Heart right ventricle (tissue), 16 donors: Measurements from ENCODE around the gene RSPRY1. TPM values are rescaled to one million over a fixed set of nuclear protein-coding genes. Genes with fewer than 3 reads are reported as not detected.

Source experiments
- ATAC-seq, 8 donors: fragments of 200-7000 bp; cut with Tn5 transposase; one replicate each; pipeline ENCODE4 v1.9.1; 2020; ENCODE audit warnings: mild to moderate bottlenecking in 8 of 8, moderate library complexity in 8 of 8, moderate number of reproducible peaks in 1 of 8
- DNase-seq, 2 donors: peaks; one replicate each; pipeline ENCODE4 v3.0.0-alpha.2; 2020
- H3K27ac ChIP-seq, 10 donors: fragments of 200-600 bp; sonication (generic) in 2 of 10; one replicate each; pipeline versions ENCODE4 v1.5.0 to v1.8.0; 2020 to 2022; ENCODE audit warnings: mild to moderate bottlenecking in 3 of 10
- H3K27me3 ChIP-seq, 7 donors: fragments of 200-600 bp; one replicate each; pipeline ENCODE4 v1.8.0; 2021 to 2022; ENCODE audit warnings: mild to moderate bottlenecking in 2 of 7
- H3K36me3 ChIP-seq, 9 donors: fragments of 200-600 bp; sonication (generic) in 1 of 9; one replicate each; pipeline versions ENCODE4 v1.5.0 to v1.8.0; 2020 to 2022; ENCODE audit warnings: mild to moderate bottlenecking in 2 of 9
- H3K4me1 ChIP-seq, 9 donors: fragments of 200-600 bp; sonication (generic) in 1 of 9; one replicate each; pipeline versions ENCODE4 v1.5.0 to v1.8.0; 2020 to 2022; ENCODE audit warnings: mild to moderate bottlenecking in 4 of 9
- H3K4me3 ChIP-seq, 10 donors: fragments of 200-600 bp; sonication (generic) in 2 of 10; one replicate each; pipeline versions ENCODE4 v1.5.0 to v1.8.0; 2020 to 2022; ENCODE audit warnings: mild to moderate bottlenecking in 7 of 10, moderate library complexity in 2 of 10
- H3K9me3 ChIP-seq, 11 donors: fragments of 200-600 bp in 10 of 11; sonication (generic) in 2 of 11; one replicate each; pipeline versions ENCODE4 v1.5.0 to v1.8.0; 2013 to 2022; ENCODE audit warnings: mild to moderate bottlenecking in 2 of 11, control low read depth in 1 of 11, moderate library complexity in 1 of 11
- CTCF ChIP-seq, 9 donors: fragments of 200-600 bp; sonication (generic) in 2 of 9; IDR thresholded peaks; one replicate each; pipeline versions ENCODE4 v1.5.0 to v1.8.0; 2021 to 2022; ENCODE audit warnings: antibody characterized with exemption in 9 of 9, mild to moderate bottlenecking in 5 of 9, moderate library complexity in 1 of 9
- WGBS, 2 donors: extraction: QIAGEN DNeasy Blood & Tissue Kit; methylation state at CpG; one replicate each; pipeline ENCODE4 v1.1.7; 2013; ENCODE audit warnings: inconsistent platforms in 1 of 2; 5-methylcytosine and 5-hydroxymethylcytosine counted together
- intact Hi-C, 10 donors: fragments of 100-400 bp; cut with DNase I; formaldehyde crosslinking; loops; one replicate each; pipeline versions ENCODE4 v1.11.1 to v1.14.2; 2022
- polyA plus RNA-seq, 2 donors: library from polyadenylated mRNA; stranded (reverse); fragments of 200-250 nt; gene quantifications; one replicate each; pipeline ENCODE4 v1.2.3, GENCODE V29; 2013
- total RNA-seq, 10 donors: library from RNA; stranded (reverse); fragmentation: NEBNext Ultra II Directional in 3 of 10; extraction: Animal tissue kit (Norgen Biotek cat#: 25700) in 3 of 10; gene quantifications; one replicate each; pipeline versions ENCODE4 v1.2.1 to v1.2.4, GENCODE V29; 2021 to 2023
- donor health status: Arrhythmogenic right ventricular cardiomyopathy.
- donor health status: ischemic (EF 13 %, LVEDD 7.1; RV severe dilation, severe dysfunction).
- donor health status: healthy with polysubstance abuse.
- donor health status: DM: no; HTN: yes; CAD: no.
- donor health status: DM: no; HTN: no; CAD: no.
- donor health status: ischemic (EF 25% LVEDD 6.9; RV normal size, moderate dysfunction).
- donor health status: ischemic (EF 25% LVEDD 5.7; RV mildly dilated, moderate dysfunction).
- donor health status: healthy.
- donor health status: DM: yes; HTN: yes; CAD: no.
- donor health status: Ischemic cardiomyopathy.
- donor health status: ischemic (EF 35%, LVEDD 5.7; RV mildly dilated, moderate dysfunction).
- donor health status: nonischemic (EF 11% LVEDD 7.7; RV severe dilation, severe dysfunction).
- donor health status: DM: yes; HTN: yes; CAD: no.
- donor health status: PGD.
- donor health status: ischemic (EF 29% LVEDD 5.4; RV normal size, mild dysfunction).
- donor health status: nonischemic (EF 23%, LVEDD 6.1; RV moderate dilation, normal function).

Gene RSPRY1
- total and polyA plus RNA-seq, 12 donors: 6.9 to 21.4 (median 16.9) TPM

GRCh38 chr16:57143149-57143921, 42.8 kb upstream of the RSPRY1 start:
- no peak for ATAC-seq
- H3K27ac ChIP-seq: peak overlapping the region in 7 of 10 donors; percentile 39 to 85 (median 71)
- H3K9me3 ChIP-seq: no peaks in the 10 kb centered on the region
- no peak for TF ChIP-seq CTCF (IDR thresholded peaks at IDR 0.05)
- intact Hi-C loops: loop anchor here in 1 of 10 donors (10.0 kb wide), 1 partner anchor 49 kb away; the partner anchor contains the start of gene CPNE2
- peaks cover 12 to 92% (median 77%) of the 10 kb centered on the region in 9 donors for H3K4me1 ChIP-seq
- no peak overlapping the region for H3K4me3 ChIP-seq
- 86 to 87% methylated on average over 14 of the region's 14 CpGs for WGBS, 2 donors
- H3K27me3 ChIP-seq: no peaks in the 10 kb centered on the region
- DNase-seq: no peak
- peaks cover 0 to 4% (median 0%) of the 10 kb centered on the region in 9 donors for H3K36me3 ChIP-seq

GRCh38 chr16:57144027-57144426, 42.1 kb upstream of the RSPRY1 start:
- Histone ChIP-seq H3K27me3 (no peaks in the 10 kb centered on the region), H3K4me3 (no peak overlapping the region), H3K36me3 (peaks cover 0 to 6% (median 0%) of the 10 kb centered on the region in 9 donors), H3K9me3 (no peaks in the 10 kb centered on the region), H3K27ac (peak overlapping the region in 9 of 10 donors; percentile 39 to 85 (median 71)), H3K4me1 (peaks cover 12 to 99% (median 84%) of the 10 kb centered on the region in 9 donors)
- ATAC-seq (no peak), DNase-seq (no peak)
- 95 to 100% methylated on average over 2 of the region's 2 CpGs for WGBS, 2 donors
- TF ChIP-seq CTCF (IDR thresholded peaks at IDR 0.05): no peak
- intact Hi-C loops: loop anchor here in 1 of 10 donors (10.0 kb wide), 1 partner anchor 49 kb away; the partner anchor contains the start of gene CPNE2

GRCh38 chr16:57145046-57146021, 40.8 kb upstream of the RSPRY1 start:
- Histone ChIP-seq H3K4me1 (peaks cover 14 to 100% (median 85%) of the 10 kb centered on the region in 9 donors), H3K27me3 (no peaks in the 10 kb centered on the region), H3K36me3 (peaks cover 0 to 13% (median 0%) of the 10 kb centered on the region in 9 donors), H3K9me3 (no peaks in the 10 kb centered on the region), H3K27ac (peak overlapping the region in 9 of 10 donors; percentile 58 to 85 (median 79)), H3K4me3 (no peak overlapping the region)
- intact Hi-C loops: loop anchor here in 3 of 10 donors (1.0 to 10.0 kb wide), 4 partner anchors 38 to 53 kb away; partner anchors contain the start of gene CPNE2 (in 3 of the 3)
- ATAC-seq: peak; percentile 25 to 66 (median 54)
- no peak for DNase-seq
- 62 to 72% methylated on average over 14 of the region's 14 CpGs for WGBS, 2 donors
- TF ChIP-seq CTCF (IDR thresholded peaks at IDR 0.05): no peak
